ENCODE results near the gene G6PC1.
"Not testable (repeated sequence)": the region's sequence is repeated elsewhere in the genome, so short reads cannot be mapped to it uniquely, and the experiment has no call there.

GRCh38 chr17:42873932-42874695 lies 26.5 kb upstream of the G6PC1 start:
- not testable (repeated sequence) for TF ChIP-seq EZH2phosphoT487 (IDR thresholded peaks at IDR 0.05; ENCODE audit: low read depth); CTCF (IDR thresholded peaks at IDR 0.05; ENCODE audit: low read depth, low read length)

All from OCI-LY3 (cell line).